MM.1S (cell line): ENCODE results near the gene KCNIP3.

Experiments
- DNase-seq: peaks from one replicate; pipeline ENCODE4 v3.0.0-alpha.2; 2015
- H2AFZ ChIP-seq: fragments of 300-600 bp; sonication (generic); 2 replicates; pipeline ENCODE4 v1.6.0; 2016; ENCODE audit warnings: antibody characterized with exemption, low read length
- H3F3A ChIP-seq: fragments of 300-600 bp; sonication (generic); 2 replicates; pipeline ENCODE4 v1.6.1; 2016; ENCODE audit warnings: mild to moderate bottlenecking, antibody characterized with exemption, low read length, moderate library complexity, mixed read lengths; ENCODE audit not compliant: insufficient read depth
- H3K27ac ChIP-seq: fragments of 300-600 bp; sonication (generic); 2 replicates; pipeline ENCODE4 v1.5.1; 2016; ENCODE audit warnings: mild to moderate bottlenecking, low read length
- H3K27me3 ChIP-seq: fragments of 300-600 bp; sonication (generic); replicated peaks from 2 replicates; pipeline ENCODE4 v1.6.0; 2016; ENCODE audit warnings: low read length; ENCODE audit not compliant: insufficient read depth
- H3K36me3 ChIP-seq: fragments of 300-600 bp; sonication (generic); replicated peaks from 2 replicates; pipeline ENCODE4 v1.6.1; 2016; ENCODE audit warnings: mild to moderate bottlenecking, low read length, mixed read lengths; ENCODE audit not compliant: insufficient read depth
- H3K4me1 ChIP-seq: fragments of 300-600 bp; sonication (generic); 2 replicates; pipeline ENCODE4 v1.6.1; 2016; ENCODE audit warnings: low read length, mixed read lengths
- H3K4me2 ChIP-seq: fragments of 300-600 bp; sonication (generic); 2 replicates; pipeline ENCODE4 v1.6.0; 2016; ENCODE audit warnings: low read depth, low read length
- H3K4me3 ChIP-seq: fragments of 300-600 bp; sonication (generic); 2 replicates; pipeline ENCODE4 v1.5.1; 2016; ENCODE audit warnings: low read length, mixed read lengths
- H3K79me2 ChIP-seq: fragments of 300-600 bp; sonication (generic); 2 replicates; pipeline ENCODE4 v1.6.1; 2016; ENCODE audit warnings: mixed run types, low read length, mixed read lengths
- H3K9ac ChIP-seq: fragments of 300-600 bp; sonication (generic); 2 replicates; pipeline ENCODE4 v1.6.1; 2016; ENCODE audit warnings: low read length, mixed read lengths
- H3K9me2 ChIP-seq: fragments of 300-600 bp; sonication (generic); replicated peaks from 2 replicates; pipeline ENCODE4 v1.6.1; 2016; ENCODE audit warnings: mild to moderate bottlenecking, low read length, mixed read lengths; ENCODE audit not compliant: insufficient read depth
- H3K9me3 ChIP-seq: fragments of 300-600 bp; sonication (generic); replicated peaks from 2 replicates; pipeline ENCODE4 v1.6.1; 2016; ENCODE audit warnings: mild to moderate bottlenecking, low read length, mixed read lengths; ENCODE audit not compliant: insufficient read depth
- H4K20me1 ChIP-seq: fragments of 300-600 bp; sonication (generic); 2 replicates; pipeline ENCODE4 v1.6.1; 2016; ENCODE audit warnings: mild to moderate bottlenecking, low read length, moderate library complexity, mixed read lengths; ENCODE audit not compliant: insufficient read depth
- EZH2 ChIP-seq: fragments of 300-600 bp; sonication (generic); optimal IDR thresholded peaks from 2 replicates; pipeline ENCODE3; 2017; ENCODE audit warnings: low read depth, mild to moderate bottlenecking, antibody characterized with exemption, low read length, mixed read lengths
- EZH2phosphoT487 ChIP-seq: fragments of 300-600 bp; sonication (generic); IDR thresholded peaks from 2 replicates; pipeline ENCODE4 v1.6.1; 2018; ENCODE audit warnings: antibody characterized with exemption, low read length
- TF ChIP-seq, protein P1 (sequence below): fragments of 300-600 bp; sonication (generic); IDR thresholded peaks from 2 replicates; pipeline ENCODE4 v1.5.1; 2016; ENCODE audit warnings: antibody characterized with exemption, low read length, mixed read lengths

Gene KCNIP3

DNA sequence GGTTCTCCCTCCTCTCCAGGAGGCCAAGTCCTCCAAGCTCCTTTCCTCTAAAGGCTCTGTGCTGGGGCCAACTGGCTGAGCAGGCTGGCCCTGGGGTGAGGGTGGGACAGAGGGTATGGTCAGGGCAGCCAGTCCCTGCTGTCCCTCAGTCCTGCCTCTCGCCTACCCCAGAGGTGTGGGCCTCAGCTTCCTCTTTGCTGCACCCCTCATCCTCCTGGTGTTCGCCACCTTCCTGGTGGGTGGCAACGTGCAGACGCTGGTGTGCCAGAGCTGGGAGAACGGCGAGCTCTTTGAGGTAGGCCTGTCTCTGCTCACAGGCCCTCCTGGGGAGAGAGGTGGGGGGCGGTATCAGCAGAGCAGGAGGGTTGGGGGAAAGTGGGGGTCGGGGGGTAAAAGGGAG is 16.1 kb upstream of the KCNIP3 start:
- no peak overlapping the region for H3K27ac ChIP-seq
- no peaks in the 10 kb centered on the region for H3K9me3 ChIP-seq
- no peak overlapping the region for H2AFZ ChIP-seq
- DNase-seq: no peak
- no peaks in the 10 kb centered on the region for H4K20me1 ChIP-seq
- H3K79me2 ChIP-seq: no peaks in the 10 kb centered on the region
- no peak overlapping the region for H3K4me3 ChIP-seq
- no peak overlapping the region for H3K9ac ChIP-seq
- TF ChIP-seq EZH2phosphoT487 (no peak), EZH2 (no peak)
- TF ChIP-seq, protein P1, sequence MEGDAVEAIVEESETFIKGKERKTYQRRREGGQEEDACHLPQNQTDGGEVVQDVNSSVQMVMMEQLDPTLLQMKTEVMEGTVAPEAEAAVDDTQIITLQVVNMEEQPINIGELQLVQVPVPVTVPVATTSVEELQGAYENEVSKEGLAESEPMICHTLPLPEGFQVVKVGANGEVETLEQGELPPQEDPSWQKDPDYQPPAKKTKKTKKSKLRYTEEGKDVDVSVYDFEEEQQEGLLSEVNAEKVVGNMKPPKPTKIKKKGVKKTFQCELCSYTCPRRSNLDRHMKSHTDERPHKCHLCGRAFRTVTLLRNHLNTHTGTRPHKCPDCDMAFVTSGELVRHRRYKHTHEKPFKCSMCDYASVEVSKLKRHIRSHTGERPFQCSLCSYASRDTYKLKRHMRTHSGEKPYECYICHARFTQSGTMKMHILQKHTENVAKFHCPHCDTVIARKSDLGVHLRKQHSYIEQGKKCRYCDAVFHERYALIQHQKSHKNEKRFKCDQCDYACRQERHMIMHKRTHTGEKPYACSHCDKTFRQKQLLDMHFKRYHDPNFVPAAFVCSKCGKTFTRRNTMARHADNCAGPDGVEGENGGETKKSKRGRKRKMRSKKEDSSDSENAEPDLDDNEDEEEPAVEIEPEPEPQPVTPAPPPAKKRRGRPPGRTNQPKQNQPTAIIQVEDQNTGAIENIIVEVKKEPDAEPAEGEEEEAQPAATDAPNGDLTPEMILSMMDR: no peak
- no peak overlapping the region for H3K4me2 ChIP-seq
- H3F3A ChIP-seq: no peaks in the 10 kb centered on the region
- H3K36me3 ChIP-seq: no peaks in the 10 kb centered on the region
- no peaks in the 10 kb centered on the region for H3K9me2 ChIP-seq
- H3K4me1 ChIP-seq: no peaks in the 10 kb centered on the region
- H3K27me3 ChIP-seq: no peaks in the 10 kb centered on the region

DNA sequence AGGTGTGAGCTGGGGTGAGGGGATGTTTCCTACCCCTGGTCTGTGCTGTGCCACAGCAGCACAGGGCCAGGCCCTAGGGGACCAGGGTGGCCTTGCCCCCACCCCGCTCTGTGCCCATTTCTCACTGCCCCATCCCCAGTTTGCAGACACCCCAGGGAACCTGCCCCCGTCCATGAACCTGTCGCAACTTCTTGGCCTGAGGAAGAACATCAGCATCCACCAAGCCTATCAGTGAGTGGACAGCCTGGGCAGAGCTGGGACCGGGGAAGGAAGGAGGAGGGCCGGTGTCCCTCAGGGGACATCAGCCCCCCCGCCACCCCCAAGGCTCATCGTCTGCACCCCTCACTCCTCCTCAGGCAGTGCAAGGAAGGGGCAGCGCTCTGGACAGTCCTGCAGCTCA is 15.4 kb upstream of the KCNIP3 start:
- H3K4me1 ChIP-seq: no peaks in the 10 kb centered on the region
- H4K20me1 ChIP-seq: no peaks in the 10 kb centered on the region
- no peak for DNase-seq
- no peaks in the 10 kb centered on the region for H3K79me2 ChIP-seq
- H3K27ac ChIP-seq: no peak overlapping the region
- no peaks in the 10 kb centered on the region for H3F3A ChIP-seq
- H3K36me3 ChIP-seq: no peaks in the 10 kb centered on the region
- no peaks in the 10 kb centered on the region for H3K27me3 ChIP-seq
- TF ChIP-seq, protein P1: no peak
- TF ChIP-seq EZH2phosphoT487 (no peak), EZH2 (no peak)
- no peaks in the 10 kb centered on the region for H3K9me3 ChIP-seq
- no peak overlapping the region for H3K4me3 ChIP-seq
- H3K4me2 ChIP-seq: no peak overlapping the region
- H3K9me2 ChIP-seq: no peaks in the 10 kb centered on the region
- no peak overlapping the region for H3K9ac ChIP-seq
- no peak overlapping the region for H2AFZ ChIP-seq

DNA sequence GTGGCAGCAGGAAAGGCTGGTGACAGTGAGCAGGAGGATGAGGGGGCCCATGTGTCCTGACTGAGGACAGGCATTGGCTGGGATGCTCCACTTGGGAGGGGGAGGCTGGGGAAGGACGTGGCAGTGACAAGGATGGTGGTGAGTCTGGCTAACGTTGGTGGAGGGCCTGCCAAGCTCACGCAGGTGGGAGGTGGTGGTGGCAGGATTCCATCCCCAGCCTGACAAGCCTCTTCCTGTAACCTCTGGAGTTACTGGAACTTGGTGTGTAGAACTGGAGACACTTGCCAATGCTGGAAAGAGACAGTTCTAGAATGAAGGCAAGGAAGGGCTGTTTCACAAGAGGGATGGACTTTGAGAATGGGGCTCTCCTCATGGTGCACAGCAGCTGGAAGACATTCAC is 14.7 kb upstream of the KCNIP3 start:
- no peaks in the 10 kb centered on the region for H3K79me2 ChIP-seq

More for the DNA sequence above, 14.7 kb upstream of the KCNIP3 start:
- no peaks in the 10 kb centered on the region for H3F3A ChIP-seq
- no peaks in the 10 kb centered on the region for H3K4me1 ChIP-seq
- no peak overlapping the region for H3K4me3 ChIP-seq
- no peak overlapping the region for H3K4me2 ChIP-seq
- H3K9me2 ChIP-seq: no peaks in the 10 kb centered on the region
- DNase-seq: no peak
- H2AFZ ChIP-seq: no peak overlapping the region
- no peak overlapping the region for H3K9ac ChIP-seq
- no peak for TF ChIP-seq EZH2phosphoT487
- TF ChIP-seq, protein P1: no peak
- TF ChIP-seq EZH2: no peak
- no peaks in the 10 kb centered on the region for H3K36me3 ChIP-seq
- no peak overlapping the region for H3K27ac ChIP-seq
- no peaks in the 10 kb centered on the region for H3K27me3 ChIP-seq
- no peaks in the 10 kb centered on the region for H4K20me1 ChIP-seq
- H3K9me3 ChIP-seq: no peaks in the 10 kb centered on the region
